Keratinocyte (primary cell): Measurements from ENCODE around the gene SAXO1. TPM values are rescaled to one million over a fixed set of nuclear protein-coding genes. Genes with fewer than 3 reads are reported as not detected.

Source experiments
- DNase-seq: peaks from one replicate; pipeline ENCODE4 v3.0.0-alpha.2; 2011; ENCODE audit warnings: low read depth, missing footprints, low spot score
- FAIRE-seq: peaks from 2 replicates; lab custom pipeline; 2011; peaks lifted over from hg19 to GRCh38; lab: Jason Lieb, UNC
- H2AFZ ChIP-seq: 2 replicates; pipeline ENCODE4 v1.6.0; 2012; ENCODE audit warnings: low read length, control low read depth, inconsistent platforms; ENCODE audit not compliant: control insufficient read depth
- H3K27ac ChIP-seq: 2 replicates; pipeline ENCODE4 v1.5.1; 2011; ENCODE audit warnings: low read length; ENCODE audit not compliant: control insufficient read depth, insufficient read depth
- H3K27me3 ChIP-seq: 3 replicates; pipeline ENCODE4 v1.6.0; 2011; ENCODE audit warnings: low read length; ENCODE audit not compliant: control insufficient read depth, insufficient read depth; ENCODE audit errors: extremely low read depth
- H3K36me3 ChIP-seq, 2 experiments: 2 replicates in 1 of 2; 3 replicates in 1 of 2; pipeline ENCODE4 v1.5.1; 2011; ENCODE audit warnings: low read length in 2 of 2, mild to moderate bottlenecking in 1 of 2; ENCODE audit not compliant: control insufficient read depth in 2 of 2, insufficient read depth in 2 of 2; ENCODE audit errors: extremely low read depth in 1 of 2
- H3K4me1 ChIP-seq: 3 replicates; pipeline ENCODE4 v1.5.1; 2011; ENCODE audit warnings: low read length; ENCODE audit not compliant: control insufficient read depth, insufficient read depth; ENCODE audit errors: extremely low read depth
- H3K4me2 ChIP-seq: 3 replicates; pipeline ENCODE4 v1.6.0; 2011; ENCODE audit warnings: low read depth, low read length; ENCODE audit not compliant: control insufficient read depth, insufficient read depth; ENCODE audit errors: extremely low read depth
- H3K4me3 ChIP-seq, 3 experiments: fragments of 200-600 bp in 1 of 3; sonication (generic) in 1 of 3; 2 replicates in 2 of 3; 3 replicates in 1 of 3; pipeline ENCODE4 v1.5.1; 2011 to 2016; ENCODE audit warnings: low read length in 3 of 3, mild to moderate bottlenecking in 3 of 3, control low read depth in 2 of 3, inconsistent platforms in 1 of 3, low read depth in 1 of 3, mixed read lengths in 1 of 3, mixed run types in 1 of 3, moderate library complexity in 1 of 3; ENCODE audit not compliant: control insufficient read depth in 2 of 3, insufficient read depth in 2 of 3; ENCODE audit errors: extremely low read depth in 1 of 3
- H3K79me2 ChIP-seq: 2 replicates; pipeline ENCODE4 v1.6.0; 2012; ENCODE audit warnings: low read length; ENCODE audit not compliant: control insufficient read depth, insufficient read depth
- H3K9ac ChIP-seq: 3 replicates; pipeline ENCODE4 v1.6.0; 2011; ENCODE audit warnings: low read length; ENCODE audit not compliant: control insufficient read depth, insufficient read depth; ENCODE audit errors: extremely low read depth
- H3K9me1 ChIP-seq: 3 replicates; pipeline ENCODE4 v1.6.0; 2011; ENCODE audit warnings: low read length; ENCODE audit not compliant: control insufficient read depth, insufficient read depth; ENCODE audit errors: extremely low read depth
- H3K9me3 ChIP-seq: 2 replicates; pipeline ENCODE4 v1.5.1; 2012; ENCODE audit warnings: low read depth, low read length; ENCODE audit not compliant: control insufficient read depth
- H4K20me1 ChIP-seq: 3 replicates; pipeline ENCODE4 v1.6.0; 2011; ENCODE audit warnings: low read length; ENCODE audit not compliant: control insufficient read depth, insufficient read depth; ENCODE audit errors: extremely low read depth
- EZH2 ChIP-seq: IDR thresholded peaks from one replicate; pipeline ENCODE4 v1.6.1; 2012; ENCODE audit warnings: inconsistent platforms, mild to moderate bottlenecking, low read length, moderate library complexity
- dilution Hi-C: fragments of 300-500 bp; cut with MboI; formaldehyde crosslinking; loops from one replicate; pipeline ENCODE4 v1.7.0; 2020; ENCODE audit warnings: low sequenced_read_pairs; ENCODE audit not compliant: extremely low pct_ligation_motif_present
- polyA plus RNA-seq, 5 experiments: library from polyadenylated mRNA; depleted of rRNA in 3 of 5; stranded (reverse) in 3 of 5; stranded (forward) in 1 of 5; unstranded in 1 of 5; fragments of >200 nt; gene quantifications; 1 replicate in 1 of 5; 2 replicates in 3 of 5; 3 replicates in 1 of 5; pipeline versions ENCODE4 v1.2.1 to v1.2.3, GENCODE V29; 2011 to 2012; ENCODE audit warnings: missing spikeins in 2 of 5, low read depth in 1 of 5, low replicate concordance in 1 of 5
- TF ChIP-seq, protein P1 (sequence below), 3 experiments: IDR thresholded peaks in 1 of 3; conservative IDR thresholded peaks in 1 of 3; optimal IDR thresholded peaks in 1 of 3; 2 replicates in 2 of 3; 3 replicates in 1 of 3; pipeline versions ENCODE3 to v1.5.1; 2011; ENCODE audit warnings: low read length in 3 of 3, mild to moderate bottlenecking in 3 of 3, moderate library complexity in 2 of 3, control low read depth in 1 of 3, inconsistent platforms in 1 of 3; ENCODE audit not compliant: insufficient read depth in 2 of 3; ENCODE audit errors: extremely low read depth in 1 of 3

The SAXO1 gene
- polyA plus RNA-seq, 1 donor (not counting 4 experiments of a cell fraction or from before 2014, with no cell fraction given), result not detected

- dilution Hi-C loops, result no loop called here
- DNase-seq, result no peak
- no peak overlapping the region for H2AFZ ChIP-seq
- H3K79me2 ChIP-seq, result no peaks in the 10 kb centered on the region
- no peak overlapping the region for H3K4me2 ChIP-seq
- no peaks in the 10 kb centered on the region for H3K27me3 ChIP-seq
- no peak for TF ChIP-seq EZH2
- TF ChIP-seq, protein P1, sequence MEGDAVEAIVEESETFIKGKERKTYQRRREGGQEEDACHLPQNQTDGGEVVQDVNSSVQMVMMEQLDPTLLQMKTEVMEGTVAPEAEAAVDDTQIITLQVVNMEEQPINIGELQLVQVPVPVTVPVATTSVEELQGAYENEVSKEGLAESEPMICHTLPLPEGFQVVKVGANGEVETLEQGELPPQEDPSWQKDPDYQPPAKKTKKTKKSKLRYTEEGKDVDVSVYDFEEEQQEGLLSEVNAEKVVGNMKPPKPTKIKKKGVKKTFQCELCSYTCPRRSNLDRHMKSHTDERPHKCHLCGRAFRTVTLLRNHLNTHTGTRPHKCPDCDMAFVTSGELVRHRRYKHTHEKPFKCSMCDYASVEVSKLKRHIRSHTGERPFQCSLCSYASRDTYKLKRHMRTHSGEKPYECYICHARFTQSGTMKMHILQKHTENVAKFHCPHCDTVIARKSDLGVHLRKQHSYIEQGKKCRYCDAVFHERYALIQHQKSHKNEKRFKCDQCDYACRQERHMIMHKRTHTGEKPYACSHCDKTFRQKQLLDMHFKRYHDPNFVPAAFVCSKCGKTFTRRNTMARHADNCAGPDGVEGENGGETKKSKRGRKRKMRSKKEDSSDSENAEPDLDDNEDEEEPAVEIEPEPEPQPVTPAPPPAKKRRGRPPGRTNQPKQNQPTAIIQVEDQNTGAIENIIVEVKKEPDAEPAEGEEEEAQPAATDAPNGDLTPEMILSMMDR (optimal IDR thresholded peaks at IDR 0.05 in 1 of 3, IDR thresholded peaks at IDR 0.05 in 1 of 3, conservative IDR thresholded peaks at IDR 0.05 in 1 of 3; ENCODE audit: extremely low read depth in 1 of 3, insufficient read depth in 2 of 3, low read length in 3 of 3), result no peak
- H3K9me3 ChIP-seq, result no peaks in the 10 kb centered on the region
- no peaks in the 10 kb centered on the region for H3K4me1 ChIP-seq
- no peak overlapping the region for H3K27ac ChIP-seq
- H3K4me3 ChIP-seq, result no peak overlapping the region
- H3K36me3 ChIP-seq, result no peaks in the 10 kb centered on the region
- no peak overlapping the region for H3K9ac ChIP-seq
- FAIRE-seq, result no peak
- no peaks in the 10 kb centered on the region for H3K9me1 ChIP-seq
- H4K20me1 ChIP-seq, result no peaks in the 10 kb centered on the region
Measured at GRCh38 chr9:18905883-18906629, 127.0 kb downstream of the SAXO1 start.

DNA sequence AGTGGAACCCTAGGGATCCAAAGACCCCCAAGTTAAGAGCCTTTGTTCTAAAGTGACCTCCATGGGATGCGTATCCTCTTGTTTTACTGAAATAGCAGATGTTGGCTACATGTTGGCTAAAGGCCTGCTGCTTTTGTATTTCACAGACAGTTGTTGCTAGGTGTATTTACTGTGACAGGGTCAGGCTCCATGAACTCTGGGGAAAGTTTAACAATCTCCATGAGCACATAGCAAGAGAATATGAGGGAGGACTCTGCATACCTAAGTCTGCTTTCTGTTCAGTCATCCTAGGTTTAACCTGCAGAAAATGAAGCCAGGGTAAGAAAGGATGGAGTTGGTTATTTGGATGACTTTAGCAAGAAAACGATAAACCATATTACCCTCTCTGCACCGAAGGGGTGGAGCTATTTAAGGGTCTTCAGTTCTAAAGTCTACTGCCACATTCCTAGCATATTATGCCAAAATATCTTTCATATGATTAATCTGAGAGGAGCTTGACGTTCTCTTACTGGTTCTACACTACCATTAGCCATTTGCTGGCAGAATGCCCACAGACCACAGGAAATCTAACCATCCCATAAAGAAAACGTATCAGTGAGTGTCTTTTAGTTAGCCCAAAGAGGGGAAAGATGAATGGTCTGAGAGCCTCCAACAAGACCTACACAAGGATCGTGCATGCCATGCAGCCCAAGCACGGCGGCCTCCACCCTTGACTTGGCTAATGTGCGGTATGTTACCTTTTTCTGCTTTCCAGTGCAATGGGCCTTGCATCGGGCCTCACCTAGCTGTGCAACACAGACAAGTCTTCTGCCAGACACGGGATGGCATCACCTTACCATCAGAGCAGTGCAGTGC, 127.8 kb downstream of the SAXO1 start:
- Histone ChIP-seq H3K27me3 (no peaks in the 10 kb centered on the region), H3K4me1 (no peaks in the 10 kb centered on the region), H3K9me3 (no peaks in the 10 kb centered on the region), H3K27ac (no peak overlapping the region), H2AFZ (no peak overlapping the region), H4K20me1 (no peaks in the 10 kb centered on the region), H3K9me1 (no peaks in the 10 kb centered on the region), H3K79me2 (no peaks in the 10 kb centered on the region), H3K36me3 (no peaks in the 10 kb centered on the region), H3K4me3 (no peak overlapping the region), H3K4me2 (no peak overlapping the region), H3K9ac (no peak overlapping the region)
- FAIRE-seq, result no peak
- TF ChIP-seq, protein P1 (optimal IDR thresholded peaks at IDR 0.05 in 1 of 3, IDR thresholded peaks at IDR 0.05 in 1 of 3, conservative IDR thresholded peaks at IDR 0.05 in 1 of 3; ENCODE audit: extremely low read depth in 1 of 3, insufficient read depth in 2 of 3, low read length in 3 of 3), result no peak
- TF ChIP-seq EZH2, result no peak
- no peak for DNase-seq
- dilution Hi-C loops, result no loop called here
